ENCODE measurements around the gene TARBP1. TPM values are rescaled to one million over a fixed set of nuclear protein-coding genes. Genes with fewer than 3 reads are reported as not detected.
A peak's percentile ranks its signal among the peaks of the same experiment; 100 is the strongest.
"Not testable (repeated sequence)": the region's sequence is repeated elsewhere in the genome, so short reads cannot be mapped to it uniquely, and the experiment has no call there.

Gene TARBP1
- total RNA-seq, 2 donors from 2014 or later = 19.6 to 23.1 TPM

- no peaks in the 10 kb centered on the region for H3K9me3 ChIP-seq
- H3K4me1 ChIP-seq = no peaks in the 10 kb centered on the region
- H3K27ac ChIP-seq = no peak overlapping the region
- no peaks in the 10 kb centered on the region for H3K36me3 ChIP-seq
- no peak overlapping the region for H3K9ac ChIP-seq (ENCODE audit: low read depth in 2 of 2, low read length in 2 of 2)
- no peak for DNase-seq
- no peak overlapping the region for H3K4me3 ChIP-seq
- intact Hi-C loops (cut with DNase I) = no loop called here
- no peaks in the 10 kb centered on the region for H3K27me3 ChIP-seq
- no peak for TF ChIP-seq CTCF (IDR thresholded peaks at IDR 0.05)
Measured at GRCh38 chr1:234386122-234386521, 92.9 kb downstream of the TARBP1 start.

GRCh38 chr1:234381699-234382555 is 97.1 kb downstream of the TARBP1 start:
- TF ChIP-seq CTCF (IDR thresholded peaks at IDR 0.05) = no peak
- peaks cover 7% of the 10 kb centered on the region for H3K36me3 ChIP-seq
- no peaks in the 10 kb centered on the region for H3K4me1 ChIP-seq
- intact Hi-C loops (cut with DNase I) = no loop called here
- no peaks in the 10 kb centered on the region for H3K9me3 ChIP-seq
- H3K27ac ChIP-seq = no peak overlapping the region
- no peak overlapping the region for H3K4me3 ChIP-seq
- DNase-seq = no peak
- H3K27me3 ChIP-seq = no peaks in the 10 kb centered on the region
- no peak overlapping the region for H3K9ac ChIP-seq (ENCODE audit: low read depth in 2 of 2, low read length in 2 of 2)

- H3K27me3 ChIP-seq; DNase-seq; H3K27ac ChIP-seq; H3K9me3 ChIP-seq; H3K4me1 ChIP-seq; H3K36me3 ChIP-seq; H3K9ac ChIP-seq (ENCODE audit: low read depth in 2 of 2, low read length in 2 of 2); intact Hi-C loops (cut with DNase I); H3K4me3 ChIP-seq: not testable (repeated sequence)
Measured at GRCh38 chr1:234379591-234380109, 99.3 kb downstream of the TARBP1 start.

- Histone ChIP-seq H3K27me3 (no peaks in the 10 kb centered on the region), H3K4me3 (no peak overlapping the region), H3K9me3 (no peaks in the 10 kb centered on the region), H3K27ac (no peak overlapping the region), H3K9ac (ENCODE audit: low read depth in 2 of 2, low read length in 2 of 2) (no peak overlapping the region), H3K4me1 (peaks cover 7% of the 10 kb centered on the region), H3K36me3 (peaks cover 7% of the 10 kb centered on the region)
- intact Hi-C loops (cut with DNase I) = no loop called here
- no peak for TF ChIP-seq CTCF (IDR thresholded peaks at IDR 0.05)
- DNase-seq = no peak
Measured at GRCh38 chr1:234375672-234376071, 103.3 kb downstream of the TARBP1 start.

- H3K36me3 ChIP-seq = peaks cover under 1% of the 10 kb centered on the region
- peak overlapping the region; percentile 87 for H3K27ac ChIP-seq
- peaks cover 7% of the 10 kb centered on the region for H3K4me1 ChIP-seq
- H3K9me3 ChIP-seq = no peaks in the 10 kb centered on the region
- H3K9ac ChIP-seq (ENCODE audit: low read depth in 2 of 2, low read length in 2 of 2) = peak overlapping the region; percentile 90 to 98
- TF ChIP-seq CTCF (IDR thresholded peaks at IDR 0.05) = no peak
- H3K27me3 ChIP-seq = no peaks in the 10 kb centered on the region
- intact Hi-C loops (cut with DNase I) = no loop called here
- no peak for DNase-seq
- peak overlapping the region; percentile 57 for H3K4me3 ChIP-seq
Measured at GRCh38 chr1:234373959-234374254, 105.1 kb downstream of the TARBP1 start.
